GM19351 (cell line): Measurements from ENCODE around the gene TRIM15.
"Not testable (repeated sequence)": the region's sequence is repeated elsewhere in the genome, so short reads cannot be mapped to it uniquely, and the experiment has no call there.

Experiments used
- ATAC-seq: cut with Tn5 transposase; IDR thresholded peaks from one replicate; pipeline ENCODE4 v1.9.1; 2021; ENCODE audit warnings: mild to moderate bottlenecking, moderate library complexity; ENCODE audit not compliant: unreplicated experiment

Gene TRIM15

DNA sequence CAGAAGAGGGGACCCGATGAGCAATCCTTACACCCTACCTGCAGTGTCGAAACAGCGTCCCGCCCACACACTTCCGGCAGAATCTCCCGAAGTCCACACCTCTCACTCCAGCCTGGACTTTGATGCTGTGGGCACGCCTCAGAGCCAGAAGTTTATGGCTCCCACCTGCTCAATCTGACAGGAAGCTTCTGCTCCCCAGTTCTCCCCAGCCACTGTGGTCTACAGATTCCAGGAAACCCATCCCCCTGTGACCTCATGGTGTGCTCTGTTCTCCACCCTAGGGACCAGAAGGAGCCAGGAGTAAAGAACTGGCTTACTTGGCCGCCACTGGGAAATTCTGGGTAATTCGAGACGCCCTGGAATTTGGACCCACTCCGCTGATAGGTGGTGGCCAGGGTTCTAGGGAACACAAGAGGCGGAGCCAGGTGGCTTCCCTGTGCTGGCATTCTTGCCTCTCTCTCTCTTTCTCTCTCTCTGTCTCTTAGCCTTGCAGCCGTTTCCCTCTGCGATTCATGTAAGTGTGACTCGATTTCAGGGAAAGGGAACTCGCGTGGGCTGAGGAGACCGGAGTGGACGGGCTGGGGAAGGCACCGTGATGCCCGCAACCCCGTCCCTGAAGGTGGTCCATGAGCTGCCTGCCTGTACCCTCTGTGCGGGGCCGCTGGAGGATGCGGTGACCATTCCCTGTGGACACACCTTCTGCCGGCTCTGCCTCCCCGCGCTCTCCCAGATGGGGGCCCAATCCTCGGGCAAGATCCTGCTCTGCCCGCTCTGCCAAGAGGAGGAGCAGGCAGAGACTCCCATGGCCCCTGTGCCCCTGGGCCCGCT, at the start of gene TRIM15:
Gene TRIM15, plus strand, starts transcription at position 457 of the 828 bp plus-strand sequence. Its CDS starts 139 bp downstream, at position 596.
- ATAC-seq: no peak

DNA sequence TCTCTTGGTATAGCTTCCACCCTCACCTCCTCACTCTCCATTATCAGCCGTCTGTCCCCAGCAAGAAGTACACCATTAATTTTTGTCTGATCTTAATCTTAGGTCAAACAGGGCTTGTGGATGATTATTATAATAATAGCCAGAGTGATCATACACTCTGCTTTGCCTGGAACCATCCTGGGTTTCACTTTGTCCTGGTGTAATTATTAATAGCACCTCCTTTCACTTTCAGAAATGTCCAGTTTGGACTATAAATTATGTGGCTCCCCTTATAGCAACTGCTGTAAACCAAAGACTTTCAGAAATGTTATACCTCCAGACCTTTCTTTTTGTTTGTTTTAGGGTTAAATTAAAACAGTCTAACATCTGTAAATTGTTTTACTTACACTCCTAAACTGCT, 49.5 kb upstream of the TRIM15 start:
- no peak for ATAC-seq

- no peak for ATAC-seq
Observed at GRCh38 chr6:30116724-30117123, 46.6 kb upstream of the TRIM15 start.

- not testable (repeated sequence) for ATAC-seq
Observed at GRCh38 chr6:30118691-30119090, 44.7 kb upstream of the TRIM15 start.

DNA sequence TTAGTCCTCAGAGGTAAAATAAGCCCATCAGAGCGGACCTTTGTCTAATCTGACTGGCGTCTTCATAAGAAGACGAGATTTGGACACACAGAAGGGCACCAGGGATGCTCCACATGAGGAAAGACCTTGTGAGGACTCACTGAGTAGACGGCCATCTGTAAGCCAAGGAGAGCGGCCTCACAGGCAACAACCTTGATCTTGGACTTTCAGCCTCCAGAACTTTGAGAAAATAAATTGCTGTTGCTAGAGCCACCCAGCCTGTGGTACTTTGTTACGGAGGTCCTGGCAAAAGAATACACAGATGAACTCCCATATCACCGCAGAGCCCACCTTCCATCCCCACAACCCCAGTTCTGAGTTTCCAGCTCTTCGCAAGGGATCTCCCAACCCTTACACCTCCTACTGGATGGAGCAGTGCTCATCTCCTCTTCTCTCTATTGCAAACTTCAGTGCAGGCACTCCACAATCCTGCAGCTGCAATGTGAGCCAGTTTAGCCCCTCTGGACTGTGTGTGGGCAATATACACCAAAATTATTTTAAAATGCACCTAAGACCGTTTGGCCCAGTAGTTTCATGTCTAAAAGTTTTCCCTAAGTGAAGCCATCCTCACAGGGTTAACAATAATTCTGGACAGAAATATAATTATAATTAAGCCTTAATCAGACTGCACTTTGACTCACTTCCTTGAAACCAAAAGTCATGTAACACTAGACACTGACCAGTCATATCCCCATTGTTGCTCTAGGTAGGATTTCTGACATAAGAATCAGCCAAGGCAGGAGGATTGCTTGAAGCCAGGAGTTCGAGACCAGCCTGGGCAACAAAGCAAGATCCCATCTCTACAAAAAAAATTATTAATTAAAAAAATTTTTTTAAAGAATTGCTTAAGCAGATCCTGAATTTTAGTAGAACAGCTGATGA, 41.6 kb upstream of the TRIM15 start:
- ATAC-seq: no peak

DNA sequence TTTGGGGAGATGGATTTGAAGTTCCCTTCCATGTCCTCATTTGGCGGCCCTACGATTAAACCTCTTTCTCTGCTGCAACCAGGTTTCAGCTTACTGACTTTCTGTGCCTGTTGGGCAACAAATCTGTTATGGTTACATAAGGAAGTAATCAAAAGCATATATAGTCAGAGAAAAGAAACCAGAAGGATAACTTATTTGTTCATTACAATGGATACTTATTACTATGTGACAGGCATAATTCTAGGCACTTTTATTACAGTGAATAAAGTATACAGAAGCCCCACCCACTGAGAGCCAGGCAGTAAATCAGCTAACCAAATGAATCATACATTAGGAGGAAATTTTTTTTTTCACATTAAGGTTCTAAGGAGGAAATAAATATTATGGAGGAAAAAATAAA, 40.8 kb upstream of the TRIM15 start:
- no peak for ATAC-seq

DNA sequence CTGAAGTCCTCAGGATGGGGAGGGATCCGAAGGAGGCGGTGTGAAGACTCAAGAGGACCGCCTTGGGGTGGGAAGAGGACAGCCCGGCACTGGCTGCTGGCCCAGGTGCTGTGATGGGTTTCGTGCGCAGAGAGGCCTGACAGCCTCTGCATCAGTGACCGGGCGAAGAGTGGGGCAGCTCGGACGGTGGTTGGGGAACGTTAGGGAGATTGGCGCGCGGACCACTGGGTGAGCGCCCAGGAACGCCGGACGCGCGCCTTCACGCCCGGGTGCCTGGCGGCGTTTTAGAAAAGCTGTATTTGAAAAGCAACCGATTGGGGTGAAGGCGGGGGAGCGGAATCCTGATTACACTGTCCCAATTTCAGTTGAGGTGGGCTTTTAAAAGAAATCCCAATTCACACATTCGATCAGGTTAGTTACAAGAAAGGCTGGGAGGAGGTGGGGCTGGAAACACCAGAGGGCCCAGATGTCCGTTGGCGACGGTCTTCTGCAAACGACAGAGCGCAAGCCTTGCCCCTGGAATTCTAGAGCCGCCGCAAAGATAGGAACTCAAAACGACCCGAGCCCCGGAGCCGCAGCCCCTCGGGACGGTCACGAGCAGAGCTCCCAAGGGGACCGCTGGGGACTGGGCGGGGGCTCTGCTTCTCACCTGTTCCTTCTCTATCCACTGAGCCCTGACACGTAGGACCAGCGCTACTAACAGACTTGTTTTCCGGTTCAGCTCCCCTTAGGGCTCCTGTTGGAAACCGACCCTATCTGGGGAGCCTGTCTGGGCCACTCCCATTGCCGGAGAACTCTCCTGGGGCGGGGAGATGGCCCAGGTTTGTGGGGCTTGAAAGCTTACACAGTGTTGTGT, 35.9 kb upstream of the TRIM15 start:
- ATAC-seq: no peak

DNA sequence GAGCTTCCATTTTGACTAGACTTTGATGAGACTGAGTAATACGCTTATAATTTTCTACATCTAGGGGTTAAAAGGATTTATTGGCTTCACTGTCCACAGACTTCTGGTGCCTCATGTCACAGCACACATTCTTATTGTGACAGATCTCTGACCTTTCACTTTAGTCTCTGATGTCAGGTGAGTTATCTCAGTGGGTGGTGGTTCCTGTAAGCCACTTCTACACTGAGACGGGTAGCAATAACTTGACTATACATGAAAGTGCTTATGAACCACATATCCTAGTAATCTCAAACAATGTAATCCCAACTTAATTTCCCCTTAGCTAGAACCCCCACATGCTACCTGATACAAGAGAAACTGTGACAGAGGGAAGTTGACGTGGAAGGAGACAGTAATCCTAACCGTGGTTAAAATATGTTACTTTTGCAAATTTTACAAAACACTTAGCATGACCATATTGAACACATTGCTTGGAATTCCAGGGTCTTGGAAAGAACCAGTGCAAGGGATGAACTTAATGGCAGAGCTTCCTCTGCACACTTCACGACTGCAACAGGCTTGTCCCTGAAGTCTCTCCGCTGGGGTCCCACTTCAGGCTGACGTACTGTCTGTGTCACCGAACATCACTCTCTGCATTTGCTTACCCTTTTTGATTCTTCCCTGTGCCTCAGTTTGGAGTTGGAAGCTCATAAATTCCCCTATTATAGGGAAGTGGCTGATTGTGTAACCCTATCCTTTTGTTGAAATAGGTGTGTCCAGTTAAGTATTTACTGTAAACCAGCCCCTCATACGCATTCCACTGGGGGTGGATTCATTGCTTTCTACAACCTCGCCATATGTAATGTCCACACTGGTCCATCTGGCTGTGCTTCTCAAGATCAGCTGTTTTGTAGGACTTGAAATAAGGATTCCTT, 33.8 kb upstream of the TRIM15 start:
- no peak for ATAC-seq

GRCh38 chr6:30130179-30130679, 33.1 kb upstream of the TRIM15 start:
- no peak for ATAC-seq

GRCh38 chr6:30130887-30131862, 32.2 kb upstream of the TRIM15 start:
- ATAC-seq: peak; percentile 55

DNA sequence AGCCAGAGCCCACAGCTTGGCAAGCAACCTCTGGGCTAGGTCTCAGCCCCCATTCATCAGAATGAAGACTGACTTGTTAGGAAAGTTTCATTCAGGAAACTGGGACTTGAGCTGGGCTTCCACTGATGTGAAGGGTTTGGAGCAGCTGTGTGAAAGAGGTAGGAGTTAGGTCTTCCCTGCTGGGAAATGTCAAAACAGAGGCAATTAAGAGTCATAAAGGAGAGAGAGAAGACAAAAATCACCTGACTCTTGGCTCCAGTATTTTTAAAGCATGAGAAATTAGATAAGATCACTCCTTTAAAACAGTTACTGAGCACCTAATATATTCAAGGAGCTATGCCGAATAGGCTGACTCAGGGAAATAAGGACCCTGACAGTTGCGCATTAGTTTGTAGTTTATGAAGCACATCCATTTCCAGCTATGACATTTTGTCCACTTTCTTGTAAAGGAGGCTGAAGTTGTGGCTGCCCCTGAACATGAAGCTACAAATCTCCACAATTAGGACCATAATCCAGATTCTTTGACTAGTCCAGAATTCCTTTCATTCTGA, 31.3 kb upstream of the TRIM15 start:
- no peak for ATAC-seq

GRCh38 chr6:30135147-30135546, 28.2 kb upstream of the TRIM15 start:
- no peak for ATAC-seq

- ATAC-seq: no peak
Observed at GRCh38 chr6:30135757-30136156, 27.6 kb upstream of the TRIM15 start, which contains the start of gene TRIM40. TRIM40 (plus strand) TSS chr6:30136140; CDS start chr6:30137037, 897 bp downstream.

- ATAC-seq: no peak
Observed at GRCh38 chr6:30136570-30137286, 26.6 kb upstream of the TRIM15 start.

DNA sequence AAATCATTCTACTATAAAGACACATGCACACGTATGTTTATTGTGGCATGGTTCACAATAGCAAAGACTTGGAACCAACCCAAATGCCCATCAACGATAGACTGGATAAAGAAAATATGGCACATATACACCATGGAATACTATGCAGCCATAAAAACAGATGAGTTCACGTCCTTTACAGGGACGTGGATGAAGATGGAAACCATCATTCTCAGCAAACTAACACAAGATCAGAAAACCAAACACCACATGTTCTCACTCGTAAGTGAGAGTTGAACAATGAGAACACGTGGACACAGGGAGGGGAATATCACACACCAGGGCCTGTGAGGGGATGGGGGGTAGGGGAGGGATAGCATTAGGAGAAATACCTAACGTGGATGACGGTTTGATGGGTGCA, 23.1 kb upstream of the TRIM15 start:
- not testable (repeated sequence) for ATAC-seq

GRCh38 chr6:30142665-30143064, 20.7 kb upstream of the TRIM15 start:
- ATAC-seq: no peak

- no peak for ATAC-seq
Observed at GRCh38 chr6:30143780-30144179, 19.6 kb upstream of the TRIM15 start.
